ENCODE results near the gene MROH2B.

Gene MROH2B

GRCh38 chr5:41004931-41005330 is 66.2 kb downstream of the MROH2B start:
- ChIA-PET POLR2A (no interaction called here), CTCF (no interaction called here)
- no peak for DNase-seq (ENCODE audit: extremely low spot score)
- no peak for TF ChIP-seq FOXK2 (IDR thresholded peaks at IDR 0.05)
- no peak for TF ChIP-seq SUZ12 (IDR thresholded peaks at IDR 0.05)
- no peak for TF ChIP-seq BHLHE40 (IDR thresholded peaks at IDR 0.05; ENCODE audit: borderline replicate concordance)
- TF ChIP-seq SP1 (IDR thresholded peaks at IDR 0.05): no peak
- TF ChIP-seq L3MBTL2 (conservative IDR thresholded peaks at IDR 0.05): no peak
- no peak for TF ChIP-seq ZNF384 (IDR thresholded peaks at IDR 0.05)
- no peak for TF ChIP-seq FOXM1 (IDR thresholded peaks at IDR 0.05; ENCODE audit: borderline replicate concordance)
- no peak for TF ChIP-seq FOXA1 (IDR thresholded peaks at IDR 0.05)
- TF ChIP-seq LEF1 (IDR thresholded peaks at IDR 0.05; ENCODE audit: borderline replicate concordance): no peak

DNA sequence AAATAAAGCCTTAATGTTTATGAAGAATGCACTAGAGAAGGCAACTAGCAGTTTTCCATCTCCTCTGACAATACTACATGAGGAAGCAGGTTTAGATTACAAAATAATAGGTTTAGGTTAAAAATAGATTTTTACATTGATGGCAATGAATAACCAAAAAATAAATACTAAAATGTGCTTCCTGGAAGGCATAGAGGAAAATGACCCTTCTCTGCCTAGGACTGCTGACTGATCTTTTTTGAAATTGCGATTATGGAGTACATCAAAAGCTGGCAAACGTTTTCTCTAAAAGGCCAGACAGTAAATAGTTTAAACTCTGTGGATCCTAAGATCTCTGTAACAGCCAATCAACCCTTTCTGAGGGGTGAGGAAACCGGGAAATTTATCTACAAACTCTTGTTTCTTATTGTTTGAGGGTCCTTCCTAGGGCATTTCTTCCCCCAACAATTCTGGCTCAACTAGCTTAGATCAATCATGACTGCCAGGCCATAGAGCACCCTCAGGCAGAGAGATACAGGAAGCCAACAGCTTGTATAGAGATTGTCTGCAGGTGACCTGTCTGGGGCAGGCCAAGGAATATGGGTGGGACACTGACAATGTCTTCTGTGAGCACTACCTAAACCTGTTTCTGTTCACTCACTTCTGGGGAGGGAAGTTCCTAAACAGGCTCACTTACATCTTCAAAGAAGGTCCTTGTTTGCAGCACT is 67.3 kb downstream of the MROH2B start:
- TF ChIP-seq L3MBTL2 (conservative IDR thresholded peaks at IDR 0.05) (no peak), FOXM1 (IDR thresholded peaks at IDR 0.05; ENCODE audit: borderline replicate concordance) (no peak), SUZ12 (IDR thresholded peaks at IDR 0.05) (no peak), ZNF384 (IDR thresholded peaks at IDR 0.05) (no peak), SP1 (IDR thresholded peaks at IDR 0.05) (no peak), FOXA1 (IDR thresholded peaks at IDR 0.05) (no peak), ELF4 (IDR thresholded peaks at IDR 0.05) (no peak), HDGF (IDR thresholded peaks at IDR 0.05; ENCODE audit: borderline replicate concordance) (no peak), NFRKB (IDR thresholded peaks at IDR 0.05) (no peak), FOXK2 (IDR thresholded peaks at IDR 0.05) (no peak), LEF1 (IDR thresholded peaks at IDR 0.05; ENCODE audit: borderline replicate concordance) (no peak), CTBP1 (IDR thresholded peaks at IDR 0.05; ENCODE audit: borderline replicate concordance) (no peak), ARNT (IDR thresholded peaks at IDR 0.05) (no peak), BHLHE40 (IDR thresholded peaks at IDR 0.05; ENCODE audit: borderline replicate concordance) (no peak), TARDBP (IDR thresholded peaks at IDR 0.05) (no peak)
- TF ChIP-seq, protein P1, sequence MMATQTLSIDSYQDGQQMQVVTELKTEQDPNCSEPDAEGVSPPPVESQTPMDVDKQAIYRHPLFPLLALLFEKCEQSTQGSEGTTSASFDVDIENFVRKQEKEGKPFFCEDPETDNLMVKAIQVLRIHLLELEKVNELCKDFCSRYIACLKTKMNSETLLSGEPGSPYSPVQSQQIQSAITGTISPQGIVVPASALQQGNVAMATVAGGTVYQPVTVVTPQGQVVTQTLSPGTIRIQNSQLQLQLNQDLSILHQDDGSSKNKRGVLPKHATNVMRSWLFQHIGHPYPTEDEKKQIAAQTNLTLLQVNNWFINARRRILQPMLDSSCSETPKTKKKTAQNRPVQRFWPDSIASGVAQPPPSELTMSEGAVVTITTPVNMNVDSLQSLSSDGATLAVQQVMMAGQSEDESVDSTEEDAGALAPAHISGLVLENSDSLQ (IDR thresholded peaks at IDR 0.05): no peak
- ChIA-PET POLR2A (no interaction called here), CTCF (no interaction called here)
- no peak for DNase-seq (ENCODE audit: extremely low spot score)

GRCh38 chr5:40999966-41000365 is 71.2 kb downstream of the MROH2B start:
- TF ChIP-seq TARDBP (IDR thresholded peaks at IDR 0.05) (no peak), HDGF (IDR thresholded peaks at IDR 0.05; ENCODE audit: borderline replicate concordance) (no peak), ZNF384 (IDR thresholded peaks at IDR 0.05) (no peak), BHLHE40 (IDR thresholded peaks at IDR 0.05; ENCODE audit: borderline replicate concordance) (no peak), FOXA1 (IDR thresholded peaks at IDR 0.05) (no peak), SP1 (IDR thresholded peaks at IDR 0.05) (no peak), ARNT (IDR thresholded peaks at IDR 0.05) (no peak), NFRKB (IDR thresholded peaks at IDR 0.05) (no peak), ELF4 (IDR thresholded peaks at IDR 0.05) (no peak), LEF1 (IDR thresholded peaks at IDR 0.05; ENCODE audit: borderline replicate concordance) (no peak)
- CTCF ChIA-PET: no interaction called here

GRCh38 chr5:40999142-40999541 is 72.0 kb downstream of the MROH2B start:
- CTCF ChIA-PET: no interaction called here

More at GRCh38 chr5:40999966-41000365, 71.2 kb downstream of the MROH2B start:
- DNase-seq (ENCODE audit: extremely low spot score): no peak
- POLR2A ChIA-PET: no interaction called here

DNA sequence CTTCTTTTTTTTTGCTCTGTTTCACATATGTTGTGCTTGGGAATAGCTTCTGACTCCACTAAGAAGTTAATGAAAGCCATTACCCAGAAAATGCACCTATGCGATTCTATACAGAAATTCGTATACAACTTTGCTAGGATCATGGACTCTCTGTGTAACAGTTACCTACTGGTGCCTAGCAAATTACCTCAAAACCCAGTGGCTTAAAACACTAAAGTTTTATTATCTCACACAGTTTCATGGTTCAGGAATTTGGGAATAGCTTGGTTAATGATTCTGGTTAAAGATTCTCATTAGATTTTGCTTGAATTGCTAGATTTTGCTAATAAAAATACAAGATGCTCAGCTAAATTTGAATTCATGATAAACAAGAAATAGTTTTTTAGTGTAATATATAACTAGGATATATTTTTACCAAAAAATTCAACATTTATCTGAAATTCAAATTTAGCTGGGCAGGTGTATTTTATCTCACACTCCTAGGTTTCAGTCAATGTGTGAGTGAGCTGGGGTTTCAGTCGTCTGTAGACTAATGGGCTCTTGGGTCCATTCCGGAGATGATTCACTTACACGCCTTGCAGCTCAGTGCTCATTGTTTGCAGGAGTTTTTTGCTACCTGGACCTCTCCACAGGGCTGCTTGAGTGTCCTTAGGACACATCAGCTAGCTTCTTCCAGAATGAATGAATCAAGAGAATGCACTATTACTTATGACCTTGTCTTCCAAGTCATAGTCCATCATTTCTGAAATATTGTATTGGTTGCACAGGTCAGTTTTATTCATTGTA is 75.1 kb downstream of the MROH2B start:
- ChIA-PET CTCF (no interaction called here), POLR2A (no interaction called here)
- no peak for DNase-seq (ENCODE audit: extremely low spot score)
- no peak for TF ChIP-seq ELF4 (IDR thresholded peaks at IDR 0.05)
- TF ChIP-seq SUZ12 (IDR thresholded peaks at IDR 0.05): no peak
- TF ChIP-seq L3MBTL2 (conservative IDR thresholded peaks at IDR 0.05): no peak
- no peak for TF ChIP-seq NFRKB (IDR thresholded peaks at IDR 0.05)
- TF ChIP-seq BHLHE40 (IDR thresholded peaks at IDR 0.05; ENCODE audit: borderline replicate concordance): no peak

More at GRCh38 chr5:40999142-40999541, 72.0 kb downstream of the MROH2B start:
- DNase-seq (ENCODE audit: extremely low spot score): no peak
- POLR2A ChIA-PET: no interaction called here
- TF ChIP-seq LEF1 (IDR thresholded peaks at IDR 0.05; ENCODE audit: borderline replicate concordance) (no peak), FOXA1 (IDR thresholded peaks at IDR 0.05) (no peak), ZNF384 (IDR thresholded peaks at IDR 0.05) (no peak), BHLHE40 (IDR thresholded peaks at IDR 0.05; ENCODE audit: borderline replicate concordance) (no peak), FOXK2 (IDR thresholded peaks at IDR 0.05) (no peak), HDGF (IDR thresholded peaks at IDR 0.05; ENCODE audit: borderline replicate concordance) (no peak)
- TF ChIP-seq, protein P1 (IDR thresholded peaks at IDR 0.05): no peak

- DNase-seq (ENCODE audit: extremely low spot score): no peak
- CTCF ChIA-PET: no interaction called here
- POLR2A ChIA-PET: no interaction called here
- TF ChIP-seq ARNT (IDR thresholded peaks at IDR 0.05): no peak
- TF ChIP-seq BHLHE40 (IDR thresholded peaks at IDR 0.05; ENCODE audit: borderline replicate concordance): no peak
- TF ChIP-seq HDGF (IDR thresholded peaks at IDR 0.05; ENCODE audit: borderline replicate concordance): no peak
- no peak for TF ChIP-seq LEF1 (IDR thresholded peaks at IDR 0.05; ENCODE audit: borderline replicate concordance)
- TF ChIP-seq, protein P1 (IDR thresholded peaks at IDR 0.05): no peak
- no peak for TF ChIP-seq ZNF384 (IDR thresholded peaks at IDR 0.05)
- TF ChIP-seq ELF4 (IDR thresholded peaks at IDR 0.05): no peak
- TF ChIP-seq NFRKB (IDR thresholded peaks at IDR 0.05): no peak
- no peak for TF ChIP-seq L3MBTL2 (conservative IDR thresholded peaks at IDR 0.05)
- no peak for TF ChIP-seq FOXM1 (IDR thresholded peaks at IDR 0.05; ENCODE audit: borderline replicate concordance)
These were observed 79.1 kb downstream of the MROH2B start for GRCh38 chr5:40991981-40992559.

Data from HEK293T (cell line).